GM18951 (cell line): ENCODE data around the gene ZNF618.

Experiments
- POLR2A ChIP-seq: IDR thresholded peaks from 4 replicates; pipeline ENCODE4 v1.6.1; 2011; ENCODE audit warnings: mild to moderate bottlenecking; ENCODE audit not compliant: insufficient read length, insufficient read depth; ENCODE audit errors: extremely low read depth
- in situ Hi-C: fragments of 300-500 bp; cut with MboI; formaldehyde crosslinking; loops from one replicate; pipeline ENCODE4 v1.12.0; 2022; ENCODE audit warnings: low sequenced_read_pairs, mixed read lengths, inconsistent platforms; ENCODE audit not compliant: unreplicated experiment

ZNF618 gene

GRCh38 chr9:114025196-114025753 lies 149.2 kb downstream of the ZNF618 start:
- TF ChIP-seq POLR2A: no peak
- in situ Hi-C loops: no loop called here

GRCh38 chr9:114025760-114026159 lies 149.7 kb downstream of the ZNF618 start:
- in situ Hi-C loops: no loop called here
- no peak for TF ChIP-seq POLR2A

GRCh38 chr9:114026335-114026734 lies 150.2 kb downstream of the ZNF618 start:
- no peak for TF ChIP-seq POLR2A
- in situ Hi-C loops: no loop called here

GRCh38 chr9:114027159-114027862 lies 151.2 kb downstream of the ZNF618 start:
- TF ChIP-seq POLR2A: no peak
- in situ Hi-C loops: no loop called here

GRCh38 chr9:114027863-114028465 lies 151.9 kb downstream of the ZNF618 start:
- in situ Hi-C loops: no loop called here

GRCh38 chr9:114028646-114029045 lies 152.5 kb downstream of the ZNF618 start:
- TF ChIP-seq POLR2A: no peak
- in situ Hi-C loops: no loop called here

More at GRCh38 chr9:114027863-114028465, 151.9 kb downstream of the ZNF618 start:
- TF ChIP-seq POLR2A: no peak

- in situ Hi-C loops: no loop called here
- TF ChIP-seq POLR2A: no peak
Observed at GRCh38 chr9:114029311-114030170, 153.4 kb downstream of the ZNF618 start.

- in situ Hi-C loops: no loop called here
- no peak for TF ChIP-seq POLR2A
Observed at GRCh38 chr9:114030364-114030763, 154.3 kb downstream of the ZNF618 start.

GRCh38 chr9:114031037-114031630 lies 155.0 kb downstream of the ZNF618 start:
- in situ Hi-C loops: no loop called here
- no peak for TF ChIP-seq POLR2A

- in situ Hi-C loops: no loop called here
- no peak for TF ChIP-seq POLR2A
Observed at GRCh38 chr9:114031948-114032840, 156.1 kb downstream of the ZNF618 start.

GRCh38 chr9:114033397-114034103 lies 157.4 kb downstream of the ZNF618 start:
- no peak for TF ChIP-seq POLR2A
- in situ Hi-C loops: no loop called here

GRCh38 chr9:114034196-114034595 lies 158.1 kb downstream of the ZNF618 start:
- no peak for TF ChIP-seq POLR2A
- in situ Hi-C loops: no loop called here

- in situ Hi-C loops: no loop called here
- no peak for TF ChIP-seq POLR2A
Observed at GRCh38 chr9:114034661-114035062, 158.6 kb downstream of the ZNF618 start.
